ENCODE data around the gene GPR162.
"Not testable (repeated sequence)": the region's sequence is repeated elsewhere in the genome, so short reads cannot be mapped to it uniquely, and the experiment has no call there.

GRCh38 chr12:6865307-6865706, 43.7 kb downstream of the GPR162 start:
- TF ChIP-seq, protein P1, sequence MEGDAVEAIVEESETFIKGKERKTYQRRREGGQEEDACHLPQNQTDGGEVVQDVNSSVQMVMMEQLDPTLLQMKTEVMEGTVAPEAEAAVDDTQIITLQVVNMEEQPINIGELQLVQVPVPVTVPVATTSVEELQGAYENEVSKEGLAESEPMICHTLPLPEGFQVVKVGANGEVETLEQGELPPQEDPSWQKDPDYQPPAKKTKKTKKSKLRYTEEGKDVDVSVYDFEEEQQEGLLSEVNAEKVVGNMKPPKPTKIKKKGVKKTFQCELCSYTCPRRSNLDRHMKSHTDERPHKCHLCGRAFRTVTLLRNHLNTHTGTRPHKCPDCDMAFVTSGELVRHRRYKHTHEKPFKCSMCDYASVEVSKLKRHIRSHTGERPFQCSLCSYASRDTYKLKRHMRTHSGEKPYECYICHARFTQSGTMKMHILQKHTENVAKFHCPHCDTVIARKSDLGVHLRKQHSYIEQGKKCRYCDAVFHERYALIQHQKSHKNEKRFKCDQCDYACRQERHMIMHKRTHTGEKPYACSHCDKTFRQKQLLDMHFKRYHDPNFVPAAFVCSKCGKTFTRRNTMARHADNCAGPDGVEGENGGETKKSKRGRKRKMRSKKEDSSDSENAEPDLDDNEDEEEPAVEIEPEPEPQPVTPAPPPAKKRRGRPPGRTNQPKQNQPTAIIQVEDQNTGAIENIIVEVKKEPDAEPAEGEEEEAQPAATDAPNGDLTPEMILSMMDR (conservative IDR thresholded peaks at IDR 0.05), result not testable (repeated sequence)
- TF ChIP-seq EZH2 (IDR thresholded peaks at IDR 0.05; ENCODE audit: low read depth), result not testable (repeated sequence)

All from PC-9 (cell line).